Neural cell (in vitro differentiated cells): ENCODE data around the gene EMC10.

Experiments
- CTCF ChIP-seq: fragments of 450-650 bp; IDR thresholded peaks from 2 replicates; pipeline ENCODE4 v1.5.1; 2014; ENCODE audit warnings: antibody characterized with exemption, mild to moderate bottlenecking, moderate library complexity; ENCODE audit not compliant: poor library complexity, severe bottlenecking
- EP300 ChIP-seq: fragments of 450-650 bp; conservative IDR thresholded peaks from 2 replicates; pipeline ENCODE4 v1.6.1; 2014; ENCODE audit warnings: antibody characterized with exemption, mild to moderate bottlenecking, moderate library complexity; ENCODE audit not compliant: poor library complexity, severe bottlenecking
- POLR2AphosphoS5 ChIP-seq: IDR thresholded peaks from 2 replicates; pipeline ENCODE4 v1.6.1; 2012
- RAD21 ChIP-seq: fragments of 450-650 bp; conservative IDR thresholded peaks from 2 replicates; pipeline ENCODE4 v1.6.1; 2014; ENCODE audit warnings: antibody characterized with exemption, mild to moderate bottlenecking, moderate library complexity
- REST ChIP-seq: IDR thresholded peaks from 2 replicates; pipeline ENCODE4 v1.6.1; 2012; ENCODE audit warnings: borderline replicate concordance

GRCh38 chr19:50506700-50507099, 30.4 kb downstream of the EMC10 start:
- no peak for TF ChIP-seq CTCF
- no peak for TF ChIP-seq RAD21
- TF ChIP-seq POLR2AphosphoS5 = no peak
- no peak for TF ChIP-seq REST
- no peak for TF ChIP-seq EP300
